Prostate gland (tissue), 2 donors: ENCODE results near the gene OSCP1.

ENCODE experiments used
- CTCF ChIP-seq, 4 experiments: fragments of 200-600 bp in 2 of 4; fragments of 450-650 bp in 2 of 4; sonication (generic) in 2 of 4; IDR thresholded peaks; 1 replicate in 3 of 4; 2 replicates in 1 of 4; pipeline ENCODE4 v1.5.1; 2016 to 2019; ENCODE audit warnings: antibody characterized with exemption in 4 of 4, mild to moderate bottlenecking in 2 of 4, moderate library complexity in 2 of 4
- POLR2A ChIP-seq: fragments of 450-650 bp; IDR thresholded peaks from one replicate; pipeline ENCODE4 v1.6.1; 2016; ENCODE audit warnings: antibody characterized with exemption, mild to moderate bottlenecking
- POLR2AphosphoS5 ChIP-seq: sonication (generic); formaldehyde crosslinking; IDR thresholded peaks from one replicate; pipeline ENCODE4 v1.6.1; 2017; ENCODE audit warnings: antibody characterized with exemption

- TF ChIP-seq CTCF (IDR thresholded peaks at IDR 0.05) = no peak
- no peak for TF ChIP-seq POLR2A
- no peak for TF ChIP-seq POLR2AphosphoS5
Observed at GRCh38 chr1:36465731-36466369, 15.6 kb upstream of the OSCP1 start.
